HepG2 (cell line): Measurements from ENCODE around the gene LBX2. TPM values are rescaled to one million over a fixed set of nuclear protein-coding genes. Genes with fewer than 3 reads are reported as not detected.
A peak's percentile ranks its signal among the peaks of the same experiment; 100 is the strongest.

Experiments
- CBFB ChIP-seq: sonication (generic); formaldehyde crosslinking; IDR thresholded peaks from 2 replicates; pipeline ENCODE4 v1.4.0; 2020; ENCODE audit warnings: missing genetic modification reagents
- FOXJ3 ChIP-seq: sonication (generic); formaldehyde crosslinking; IDR thresholded peaks from 2 replicates; pipeline ENCODE4 v1.4.0; 2020; ENCODE audit warnings: missing genetic modification reagents, mild to moderate bottlenecking, borderline replicate concordance
- HMG20B ChIP-seq: conservative IDR thresholded peaks from 2 replicates; pipeline ENCODE4 v1.6.1; 2016; ENCODE audit warnings: missing genetic modification reagents, missing compliant biosample characterization
- HOXA3 ChIP-seq: sonication (generic); formaldehyde crosslinking; IDR thresholded peaks from 2 replicates; pipeline ENCODE4 v1.5.0; 2020; ENCODE audit warnings: missing genetic modification reagents
- MXI1 ChIP-seq: IDR thresholded peaks from 3 replicates; pipeline ENCODE4 v1.6.1; 2012; ENCODE audit warnings: low read depth, low read length, inconsistent platforms, borderline replicate concordance
- NFE2 ChIP-seq: sonication (generic); formaldehyde crosslinking; IDR thresholded peaks from 2 replicates; pipeline ENCODE4 v1.4.0; 2020; ENCODE audit warnings: missing genetic modification reagents
- RXRA ChIP-seq: sonication (generic); formaldehyde crosslinking; IDR thresholded peaks from 2 replicates; pipeline ENCODE4 v1.5.1; 2020; ENCODE audit warnings: missing genetic modification reagents
- SP1 ChIP-seq, 2 experiments: fragments of 450-650 bp in 1 of 2; sonication (generic) in 1 of 2; formaldehyde crosslinking in 1 of 2; IDR thresholded peaks; 2 replicates each; pipeline versions ENCODE4 v1.4.0 to v1.6.1; 2016 to 2020; ENCODE audit warnings: missing genetic modification reagents in 1 of 2
- TBX3 ChIP-seq: fragments of 450-650 bp; IDR thresholded peaks from 2 replicates; pipeline ENCODE4 v1.6.1; 2017; ENCODE audit warnings: antibody characterized with exemption, mild to moderate bottlenecking, inconsistent platforms, borderline replicate concordance
- THYN1 ChIP-seq: sonication (generic); formaldehyde crosslinking; IDR thresholded peaks from 2 replicates; pipeline ENCODE4 v1.8.1; 2023; ENCODE audit warnings: low read depth, mild to moderate bottlenecking, moderate library complexity, missing genetic modification reagents, borderline replicate concordance
- ZFP36L1 ChIP-seq: sonication (generic); formaldehyde crosslinking; IDR thresholded peaks from 2 replicates; pipeline ENCODE4 v1.8.0; 2022; ENCODE audit warnings: mild to moderate bottlenecking, missing genetic modification reagents, moderate library complexity
- ZNF3 ChIP-seq: IDR thresholded peaks from 2 replicates; pipeline ENCODE4 v1.7.0; 2017; ENCODE audit warnings: inconsistent platforms
- ZNF354B ChIP-seq: sonication (generic); formaldehyde crosslinking; IDR thresholded peaks from 2 replicates; pipeline ENCODE4 v1.8.0; 2022; ENCODE audit warnings: mild to moderate bottlenecking, missing genetic modification reagents
- ZNF431 ChIP-seq: sonication (generic); formaldehyde crosslinking; IDR thresholded peaks from 2 replicates; pipeline ENCODE4 v1.9.0; 2022; ENCODE audit warnings: missing genetic modification reagents, low read depth, mild to moderate bottlenecking, borderline replicate concordance
- ZNF468 ChIP-seq: sonication (generic); formaldehyde crosslinking; IDR thresholded peaks from 2 replicates; pipeline ENCODE4 v1.8.0; 2022; ENCODE audit warnings: mild to moderate bottlenecking, moderate library complexity, missing genetic modification reagents
- polyA plus RNA-seq, 8 experiments: library from polyadenylated mRNA; depleted of rRNA in 3 of 8; stranded (reverse) in 7 of 8; unstranded in 1 of 8; fragments of >200 nt; fragmentation: Illumina TruSeq in 4 of 8; extraction: Trizol in 4 of 8; gene quantifications; 2 replicates each; pipeline versions ENCODE4 v1.2.1 to v1.2.3, GENCODE V29; 2011 to 2016; ENCODE audit warnings: low read depth in 4 of 8, missing spikeins in 1 of 8, mixed read lengths in 1 of 8; ENCODE audit not compliant: insufficient read depth in 1 of 8
- total RNA-seq, 5 experiments: library from RNA; depleted of rRNA; stranded (reverse); fragments of >200 nt; fragmentation: Illumina TruSeq; extraction: Trizol; gene quantifications; 2 replicates each; pipeline ENCODE4 v1.2.3, GENCODE V29; 2016; ENCODE audit warnings: low read depth in 1 of 5
- TF ChIP-seq, protein P1 (sequence below): sonication (generic); formaldehyde crosslinking; IDR thresholded peaks from 2 replicates; pipeline ENCODE4 v1.8.0; 2022; ENCODE audit warnings: missing genetic modification reagents, mild to moderate bottlenecking, moderate library complexity, borderline replicate concordance
- TF ChIP-seq, protein P2 (sequence below): sonication (generic); formaldehyde crosslinking; IDR thresholded peaks from 2 replicates; pipeline ENCODE4 v1.5.1; 2020; ENCODE audit warnings: missing genetic modification reagents, mild to moderate bottlenecking, borderline replicate concordance
- TF ChIP-seq, protein P3 (sequence below): IDR thresholded peaks from 2 replicates; pipeline ENCODE4 v1.6.1; 2016; ENCODE audit warnings: low read depth, borderline replicate concordance
- TF ChIP-seq, protein P4 (sequence below): sonication (generic); formaldehyde crosslinking; conservative IDR thresholded peaks from 2 replicates; pipeline ENCODE4 v1.8.0; 2022; ENCODE audit warnings: mild to moderate bottlenecking, moderate library complexity, missing genetic modification reagents
- TF ChIP-seq, protein P5 (sequence below): sonication (generic); formaldehyde crosslinking; IDR thresholded peaks from 2 replicates; pipeline ENCODE4 v1.4.0; 2020; ENCODE audit warnings: low read depth, mild to moderate bottlenecking, missing genetic modification reagents
- TF ChIP-seq, protein P6 (sequence below): IDR thresholded peaks from 2 replicates; pipeline ENCODE4 v1.6.1; 2016; ENCODE audit warnings: missing biosample characterization, missing genetic modification reagents, low read depth

Gene LBX2
- total and polyA plus RNA-seq, 2 of the 13 experiments (the other 11 are each of a cell fraction or from before 2014, with no cell fraction given): 6.4 to 8.1 TPM

DNA sequence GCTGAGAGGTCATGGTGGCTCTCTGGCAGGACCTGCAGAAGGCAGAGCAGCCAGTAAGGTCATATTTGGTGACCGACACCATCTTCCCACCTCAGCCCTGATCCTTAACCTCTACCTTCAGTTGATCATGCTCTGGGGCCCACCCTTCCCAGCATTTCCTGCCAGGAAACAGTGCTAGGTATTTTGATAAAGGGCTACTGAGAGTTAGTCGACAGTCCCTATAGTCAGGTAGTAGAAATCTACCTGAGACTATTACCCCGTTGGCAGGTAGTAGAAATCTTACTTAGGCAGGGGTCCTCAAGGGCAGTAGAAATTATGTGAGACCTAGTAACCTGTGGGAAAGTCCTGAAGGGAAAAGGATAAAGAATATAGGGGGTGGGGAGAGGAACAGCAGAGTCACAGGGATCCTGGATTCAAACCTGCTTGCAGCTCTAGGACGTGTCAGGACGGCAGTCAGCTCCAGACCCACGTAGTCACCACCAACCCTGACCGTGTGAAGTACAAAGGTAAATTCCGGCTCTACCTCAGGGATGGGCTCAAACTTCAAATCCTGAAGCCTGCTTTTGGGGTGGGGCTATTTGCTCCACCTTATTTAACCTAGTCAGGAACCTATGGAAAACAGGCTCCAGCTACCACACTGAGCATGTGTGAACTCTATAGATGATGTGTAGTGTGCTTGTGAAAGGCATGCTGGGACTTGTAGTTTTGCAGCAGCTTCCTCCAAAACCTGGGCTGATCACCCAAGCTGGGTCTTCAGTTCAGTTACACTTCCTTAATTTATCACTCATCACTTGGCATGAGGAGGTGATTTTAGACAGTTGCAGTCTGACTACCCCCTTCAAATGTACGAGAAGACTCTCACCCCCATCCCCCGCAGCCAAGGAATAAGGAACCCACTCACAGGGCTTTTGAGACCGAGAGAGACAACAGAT, 26.6 kb upstream of the LBX2 start, which contains the start of gene DQX1 (continued):
- TF ChIP-seq ZNF431 (CRISPR knock-in tag) (no peak), HMG20B (CRISPR knock-in tag) (0 out of 2 replicates have a peak, but pooled peaks have one; percentile 10), FOXJ3 (no peak), TBX3 (0 out of 2 replicates have a peak, but pooled peaks have one; percentile 21), RXRA (CRISPR knock-in tag) (peak; percentile 81; the same call in 1 of the 2 replicates), MXI1 (peak; percentile 79; the same call in 1 of the 3 replicates), HOXA3 (CRISPR knock-in tag) (peak; percentile 69), SP1 (IDR thresholded peaks at IDR 0.05) (no peak), SP1 (CRISPR knock-in tag; IDR thresholded peaks at IDR 0.05) (0 out of 2 replicates have a peak, but pooled peaks have one; percentile 17), NFE2 (CRISPR knock-in tag) (no peak), THYN1 (CRISPR knock-in tag) (no peak), ZNF468 (CRISPR knock-in tag) (no peak), ZNF354B (CRISPR knock-in tag) (no peak), ZNF3 (no peak), CBFB (CRISPR knock-in tag) (peak; percentile 38), ZFP36L1 (CRISPR knock-in tag) (peak; percentile 29; the same call in 1 of the 2 replicates)
- TF ChIP-seq, protein P1, sequence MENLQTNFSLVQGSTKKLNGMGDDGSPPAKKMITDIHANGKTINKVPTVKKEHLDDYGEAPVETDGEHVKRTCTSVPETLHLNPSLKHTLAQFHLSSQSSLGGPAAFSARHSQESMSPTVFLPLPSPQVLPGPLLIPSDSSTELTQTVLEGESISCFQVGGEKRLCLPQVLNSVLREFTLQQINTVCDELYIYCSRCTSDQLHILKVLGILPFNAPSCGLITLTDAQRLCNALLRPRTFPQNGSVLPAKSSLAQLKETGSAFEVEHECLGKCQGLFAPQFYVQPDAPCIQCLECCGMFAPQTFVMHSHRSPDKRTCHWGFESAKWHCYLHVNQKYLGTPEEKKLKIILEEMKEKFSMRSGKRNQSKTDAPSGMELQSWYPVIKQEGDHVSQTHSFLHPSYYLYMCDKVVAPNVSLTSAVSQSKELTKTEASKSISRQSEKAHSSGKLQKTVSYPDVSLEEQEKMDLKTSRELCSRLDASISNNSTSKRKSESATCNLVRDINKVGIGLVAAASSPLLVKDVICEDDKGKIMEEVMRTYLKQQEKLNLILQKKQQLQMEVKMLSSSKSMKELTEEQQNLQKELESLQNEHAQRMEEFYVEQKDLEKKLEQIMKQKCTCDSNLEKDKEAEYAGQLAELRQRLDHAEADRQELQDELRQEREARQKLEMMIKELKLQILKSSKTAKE (CRISPR knock-in tag): no peak
- TF ChIP-seq, protein P2, sequence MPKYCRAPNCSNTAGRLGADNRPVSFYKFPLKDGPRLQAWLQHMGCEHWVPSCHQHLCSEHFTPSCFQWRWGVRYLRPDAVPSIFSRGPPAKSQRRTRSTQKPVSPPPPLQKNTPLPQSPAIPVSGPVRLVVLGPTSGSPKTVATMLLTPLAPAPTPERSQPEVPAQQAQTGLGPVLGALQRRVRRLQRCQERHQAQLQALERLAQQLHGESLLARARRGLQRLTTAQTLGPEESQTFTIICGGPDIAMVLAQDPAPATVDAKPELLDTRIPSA (CRISPR knock-in tag): no peak
- TF ChIP-seq, protein P3, sequence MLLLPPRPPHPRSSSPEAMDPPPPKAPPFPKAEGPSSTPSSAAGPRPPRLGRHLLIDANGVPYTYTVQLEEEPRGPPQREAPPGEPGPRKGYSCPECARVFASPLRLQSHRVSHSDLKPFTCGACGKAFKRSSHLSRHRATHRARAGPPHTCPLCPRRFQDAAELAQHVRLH (CRISPR knock-in tag): no peak; the same call in 1 of the 2 replicates
- TF ChIP-seq, protein P4, sequence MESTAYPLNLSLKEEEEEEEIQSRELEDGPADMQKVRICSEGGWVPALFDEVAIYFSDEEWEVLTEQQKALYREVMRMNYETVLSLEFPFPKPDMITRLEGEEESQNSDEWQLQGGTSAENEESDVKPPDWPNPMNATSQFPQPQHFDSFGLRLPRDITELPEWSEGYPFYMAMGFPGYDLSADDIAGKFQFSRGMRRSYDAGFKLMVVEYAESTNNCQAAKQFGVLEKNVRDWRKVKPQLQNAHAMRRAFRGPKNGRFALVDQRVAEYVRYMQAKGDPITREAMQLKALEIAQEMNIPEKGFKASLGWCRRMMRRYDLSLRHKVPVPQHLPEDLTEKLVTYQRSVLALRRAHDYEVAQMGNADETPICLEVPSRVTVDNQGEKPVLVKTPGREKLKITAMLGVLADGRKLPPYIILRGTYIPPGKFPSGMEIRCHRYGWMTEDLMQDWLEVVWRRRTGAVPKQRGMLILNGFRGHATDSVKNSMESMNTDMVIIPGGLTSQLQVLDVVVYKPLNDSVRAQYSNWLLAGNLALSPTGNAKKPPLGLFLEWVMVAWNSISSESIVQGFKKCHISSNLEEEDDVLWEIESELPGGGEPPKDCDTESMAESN (CRISPR knock-in tag): 0 out of 2 replicates have a peak, but pooled peaks have one; percentile 33
- TF ChIP-seq, protein P5, sequence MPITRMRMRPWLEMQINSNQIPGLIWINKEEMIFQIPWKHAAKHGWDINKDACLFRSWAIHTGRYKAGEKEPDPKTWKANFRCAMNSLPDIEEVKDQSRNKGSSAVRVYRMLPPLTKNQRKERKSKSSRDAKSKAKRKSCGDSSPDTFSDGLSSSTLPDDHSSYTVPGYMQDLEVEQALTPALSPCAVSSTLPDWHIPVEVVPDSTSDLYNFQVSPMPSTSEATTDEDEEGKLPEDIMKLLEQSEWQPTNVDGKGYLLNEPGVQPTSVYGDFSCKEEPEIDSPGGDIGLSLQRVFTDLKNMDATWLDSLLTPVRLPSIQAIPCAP (CRISPR knock-in tag): no peak
- TF ChIP-seq, protein P6, sequence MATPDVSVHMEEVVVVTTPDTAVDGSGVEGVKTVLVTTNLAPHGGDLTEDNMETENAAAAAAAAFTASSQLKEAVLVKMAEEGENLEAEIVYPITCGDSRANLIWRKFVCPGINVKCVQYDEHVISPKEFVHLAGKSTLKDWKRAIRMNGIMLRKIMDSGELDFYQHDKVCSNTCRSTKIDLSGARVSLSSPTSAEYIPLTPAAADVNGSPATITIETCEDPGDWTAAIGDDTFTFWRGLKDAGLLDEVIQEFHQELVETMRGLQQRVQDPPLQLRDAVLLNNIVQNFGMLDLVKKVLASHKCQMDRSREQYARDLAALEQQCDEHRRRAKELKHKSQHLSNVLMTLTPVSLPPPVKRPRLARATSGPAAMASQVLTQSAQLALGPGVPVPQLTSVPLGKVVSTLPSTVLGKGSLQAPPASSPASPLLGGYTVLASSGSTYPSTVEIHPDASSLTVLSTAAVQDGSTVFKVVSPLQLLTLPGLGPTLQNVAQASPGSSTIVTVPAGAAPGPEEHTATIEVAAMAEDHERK (CRISPR knock-in tag): peak; percentile 38; the same call in 1 of the 2 replicates
